Renal cortex interstitium (tissue), 11 donors: Measurements from ENCODE around the gene EFNB3. TPM values are rescaled to one million over a fixed set of nuclear protein-coding genes. Genes with fewer than 3 reads are reported as not detected.

Experiments used
- DNase-seq, 11 donors: peaks; one replicate each; pipeline ENCODE4 v3.0.0-alpha.2; 2013; ENCODE audit warnings: low read depth in 9 of 11, low spot score in 4 of 11; ENCODE audit errors: extremely low read depth in 1 of 11
- polyA plus RNA-seq, 3 donors: library from polyadenylated mRNA; unstranded; fragments of 120-200 nt; gene quantifications; one replicate each; pipeline ENCODE4 v1.2.1, GENCODE V29; 2013; ENCODE audit not compliant: insufficient read length in 3 of 3

Gene EFNB3
- polyA plus RNA-seq, 3 donors: 19.9 to 27.6 (median 21.5) TPM

DNA sequence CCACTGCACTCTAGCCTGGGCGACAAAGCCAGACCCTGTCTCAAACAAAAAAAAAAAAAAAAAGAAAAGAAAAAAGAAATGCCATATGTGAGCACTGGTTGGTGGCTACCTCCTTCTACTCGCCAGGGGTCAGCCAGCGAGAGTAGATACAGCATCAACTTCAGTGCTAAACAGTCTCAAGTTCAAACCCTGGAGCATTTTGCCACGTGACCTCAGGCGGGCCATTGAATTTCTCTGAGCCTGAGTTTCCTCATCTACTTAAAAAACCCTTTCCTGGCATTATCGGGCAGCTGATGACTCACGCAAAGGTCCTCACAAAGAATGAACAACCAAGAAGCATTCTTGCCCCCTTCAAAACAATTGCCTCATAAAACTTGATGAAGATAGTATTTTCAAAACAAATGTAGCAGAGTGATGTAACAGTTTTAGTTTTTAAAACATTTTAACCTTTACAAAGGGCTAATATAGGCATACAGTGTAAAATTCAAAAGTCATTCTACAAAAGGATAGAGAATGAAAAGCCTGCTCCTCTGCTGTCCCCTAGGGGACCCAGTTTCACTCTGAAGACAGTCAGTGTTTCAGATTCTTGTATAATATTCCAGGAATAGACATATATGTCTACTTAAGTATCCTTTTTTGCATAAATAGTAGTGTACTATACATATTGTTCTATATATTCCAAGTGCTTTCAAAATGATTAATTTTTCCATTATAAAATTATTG is 40.9 kb downstream of the EFNB3 start:
- DNase-seq: no peak

DNA sequence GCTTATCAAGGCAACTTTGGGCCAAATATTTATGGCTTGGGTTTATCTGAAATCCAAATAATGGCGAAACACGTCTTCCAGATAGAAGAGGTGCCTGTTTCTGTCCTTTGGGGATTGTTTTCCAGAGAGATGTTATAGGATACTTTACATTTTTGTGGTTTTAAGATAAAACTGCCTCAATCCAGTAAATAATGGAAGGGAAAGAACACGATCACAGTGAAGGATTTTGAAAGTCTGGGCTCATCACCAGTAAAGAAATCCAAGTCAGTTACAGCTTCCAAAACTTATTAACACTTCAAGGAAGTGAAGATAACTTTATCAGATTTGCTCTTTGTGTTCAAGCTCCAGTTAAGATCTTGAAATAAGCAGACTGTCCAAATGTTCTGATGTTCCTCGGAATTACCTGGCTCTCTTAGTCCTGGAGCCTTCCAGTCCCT is 42.7 kb downstream of the EFNB3 start:
- no peak for DNase-seq

DNA sequence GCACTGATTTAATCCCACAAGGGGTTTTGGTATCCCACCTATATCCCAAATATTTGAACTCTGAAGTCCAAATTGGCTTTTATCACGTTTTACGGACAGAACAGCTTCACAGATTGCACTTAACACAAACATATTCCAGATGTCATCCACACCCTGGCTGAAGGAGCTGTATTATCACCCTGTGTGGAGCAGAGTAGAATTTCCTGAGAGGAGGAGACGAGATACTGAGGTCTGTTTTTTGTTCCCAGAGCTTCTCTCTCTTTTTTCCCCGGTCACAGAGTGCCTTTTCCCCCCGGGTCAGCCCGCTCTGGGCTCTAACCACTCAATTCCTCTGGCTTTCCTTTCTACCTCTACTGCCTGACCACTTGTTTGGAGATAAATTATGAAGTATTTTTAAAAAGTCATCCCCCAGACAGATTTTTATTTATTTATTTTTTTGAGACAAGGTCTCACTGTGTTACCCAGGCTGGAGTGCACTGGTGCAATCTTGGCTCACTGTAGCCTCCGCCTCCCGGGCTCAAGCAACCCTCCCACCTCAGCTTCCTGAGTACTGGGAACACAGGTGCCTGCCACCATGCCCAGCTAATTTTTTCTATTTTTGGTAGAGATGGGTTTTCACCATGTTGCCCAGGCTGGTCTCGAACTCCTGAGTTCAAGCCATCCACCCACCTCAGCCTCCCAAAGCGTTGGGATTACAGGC is 43.2 kb downstream of the EFNB3 start:
- no peak for DNase-seq

DNA sequence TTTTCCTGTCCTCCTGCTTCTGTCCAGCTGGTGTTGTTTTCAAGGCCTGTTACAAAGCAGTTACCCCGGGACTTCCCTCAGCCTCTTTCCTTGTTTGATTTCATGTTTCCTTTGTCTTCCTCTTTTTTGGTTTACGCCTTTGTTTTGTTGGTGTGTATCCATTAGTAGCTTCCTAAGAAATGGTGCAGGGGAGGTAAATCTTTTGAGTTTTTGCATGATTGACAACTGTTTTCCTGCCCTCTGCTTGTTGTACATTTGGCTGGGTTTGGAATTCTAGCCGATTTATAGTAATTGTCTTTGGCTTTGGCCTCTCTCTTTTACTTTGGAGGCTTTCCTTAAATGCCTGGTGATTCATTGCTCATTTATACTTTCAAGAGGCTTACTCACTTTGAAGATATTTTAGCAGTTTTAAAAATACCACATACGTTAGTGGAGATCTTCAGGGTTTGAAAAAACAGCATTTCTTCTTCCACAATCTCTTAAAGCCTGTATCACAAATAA is 45.4 kb downstream of the EFNB3 start:
- DNase-seq: no peak

DNA sequence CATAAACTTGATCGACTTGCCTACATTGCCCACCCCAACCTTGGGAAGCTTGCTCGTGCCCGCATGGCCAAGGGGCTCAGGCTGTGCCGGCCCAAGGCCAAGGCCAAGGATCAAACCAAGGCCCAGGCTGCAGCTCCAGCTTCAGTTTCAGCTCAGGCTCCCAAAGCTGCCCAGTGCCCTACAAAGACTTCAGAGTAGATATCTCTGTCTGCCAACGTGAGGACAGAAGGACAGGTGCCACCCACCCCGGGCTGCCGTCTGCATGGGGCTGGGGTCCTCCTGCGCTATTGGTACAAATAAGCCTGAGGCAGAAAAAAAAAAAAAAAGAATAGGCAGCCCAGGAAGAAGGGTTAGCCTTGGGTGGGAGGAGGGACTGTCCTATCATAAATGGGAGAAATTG is 49.7 kb downstream of the EFNB3 start:
- no peak for DNase-seq

- no peak for DNase-seq
These were observed 50.3 kb downstream of the EFNB3 start for GRCh38 chr17:7755095-7755890.

- no peak for DNase-seq
These were observed 52.0 kb downstream of the EFNB3 start for GRCh38 chr17:7756968-7757367.

Other genes starting within 250 kb of the EFNB3 start
- 10 to 100 TPM; 34.9 to 54.9 (median 40.9) TPM for gene ZBTB4, start 225.6 kb upstream of the EFNB3 start, polyA plus RNA-seq
- gene SLC35G6, start 223.8 kb upstream of the EFNB3 start, polyA plus RNA-seq: under 1 TPM in 2 of 3 donors, not detected in 1; 0.26 TPM
- gene POLR2A, start 220.8 kb upstream of the EFNB3 start, polyA plus RNA-seq: 100 to 1,000 TPM; 131 to 134 (median 134) TPM
- 10 to 100 TPM; 19.0 to 26.6 (median 26.6) TPM for gene TNFSF12, start 156.1 kb upstream of the EFNB3 start, polyA plus RNA-seq
- gene TNFSF13, start 146.5 kb upstream of the EFNB3 start, polyA plus RNA-seq: 10 to 100 TPM; 10.4 to 17.2 (median 12.5) TPM
- 10 to 100 TPM; 61.6 to 86.9 (median 83.7) TPM for gene SENP3, start 143.3 kb upstream of the EFNB3 start, polyA plus RNA-seq
- gene CD68, start 125.6 kb upstream of the EFNB3 start, polyA plus RNA-seq: 10 to 100 TPM; 56.7 to 63.5 (median 62.6) TPM
- gene MPDU1, start 121.3 kb upstream of the EFNB3 start, polyA plus RNA-seq: 100 to 1,000 TPM; 103 to 119 (median 114) TPM
- 1 to 10 TPM; 2.9 to 4.4 (median 4.0) TPM for gene SOX15, start 115.1 kb upstream of the EFNB3 start, polyA plus RNA-seq
- gene FXR2, start 90.3 kb upstream of the EFNB3 start, polyA plus RNA-seq: 10 to 100 TPM; 49.6 to 51.8 (median 51.3) TPM
- 100 to 1,000 TPM; 141 to 156 (median 145) TPM for gene SAT2, start 77.4 kb upstream of the EFNB3 start, polyA plus RNA-seq
- 1 to 10 TPM; 3.4 to 4.7 (median 4.0) TPM for gene SHBG, start 75.1 kb upstream of the EFNB3 start, polyA plus RNA-seq
- gene ATP1B2, start 54.3 kb upstream of the EFNB3 start, polyA plus RNA-seq: 10 to 100 TPM; 20.7 to 22.9 (median 21.0) TPM
- 10 to 100 TPM; 70.5 to 75.4 (median 73.3) TPM for gene TP53, start 17.7 kb upstream of the EFNB3 start, polyA plus RNA-seq
- gene WRAP53, start 16.7 kb upstream of the EFNB3 start, polyA plus RNA-seq: 10 to 100 TPM; 12.4 to 15.3 (median 12.9) TPM
- gene DNAH2, start 12.5 kb downstream of the EFNB3 start, polyA plus RNA-seq: under 1 TPM; 0.26 to 0.32 (median 0.29) TPM
- 10 to 100 TPM; 20.9 to 35.4 (median 28.3) TPM for gene KDM6B, start 129.0 kb downstream of the EFNB3 start, polyA plus RNA-seq
- 10 to 100 TPM; 22.5 to 30.2 (median 24.3) TPM for gene TMEM88, start 149.9 kb downstream of the EFNB3 start, polyA plus RNA-seq
- 100 to 1,000 TPM in 2 of 3 donors, 10 to 100 TPM in 1; 64.5 to 134 (median 104) TPM for gene NAA38, start 152.4 kb downstream of the EFNB3 start, polyA plus RNA-seq
- gene CYB5D1, start 152.8 kb downstream of the EFNB3 start, polyA plus RNA-seq: 10 to 100 TPM; 23.4 to 29.0 (median 26.2) TPM
- 100 to 1,000 TPM; 168 to 213 (median 199) TPM for gene CHD3, start 183.6 kb downstream of the EFNB3 start, polyA plus RNA-seq
- gene RNF227, start 211.1 kb downstream of the EFNB3 start, polyA plus RNA-seq: 1 to 10 TPM; 3.8 to 4.8 (median 4.1) TPM
- 10 to 100 TPM; 10.6 to 17.1 (median 14.9) TPM for gene KCNAB3, start 224.7 kb downstream of the EFNB3 start, polyA plus RNA-seq
- gene TRAPPC1, start 226.7 kb downstream of the EFNB3 start, polyA plus RNA-seq: 100 to 1,000 TPM; 126 to 151 (median 146) TPM
- gene CNTROB, start 227.0 kb downstream of the EFNB3 start, polyA plus RNA-seq: 10 to 100 TPM; 52.5 to 66.4 (median 55.7) TPM